ENCODE measurements around the gene LTBP2.
A peak's percentile ranks its signal among the peaks of the same experiment; 100 is the strongest.

The LTBP2 gene

GRCh38 chr14:74550071-74550470, 62.0 kb downstream of the LTBP2 start:
- TF ChIP-seq, protein P1, sequence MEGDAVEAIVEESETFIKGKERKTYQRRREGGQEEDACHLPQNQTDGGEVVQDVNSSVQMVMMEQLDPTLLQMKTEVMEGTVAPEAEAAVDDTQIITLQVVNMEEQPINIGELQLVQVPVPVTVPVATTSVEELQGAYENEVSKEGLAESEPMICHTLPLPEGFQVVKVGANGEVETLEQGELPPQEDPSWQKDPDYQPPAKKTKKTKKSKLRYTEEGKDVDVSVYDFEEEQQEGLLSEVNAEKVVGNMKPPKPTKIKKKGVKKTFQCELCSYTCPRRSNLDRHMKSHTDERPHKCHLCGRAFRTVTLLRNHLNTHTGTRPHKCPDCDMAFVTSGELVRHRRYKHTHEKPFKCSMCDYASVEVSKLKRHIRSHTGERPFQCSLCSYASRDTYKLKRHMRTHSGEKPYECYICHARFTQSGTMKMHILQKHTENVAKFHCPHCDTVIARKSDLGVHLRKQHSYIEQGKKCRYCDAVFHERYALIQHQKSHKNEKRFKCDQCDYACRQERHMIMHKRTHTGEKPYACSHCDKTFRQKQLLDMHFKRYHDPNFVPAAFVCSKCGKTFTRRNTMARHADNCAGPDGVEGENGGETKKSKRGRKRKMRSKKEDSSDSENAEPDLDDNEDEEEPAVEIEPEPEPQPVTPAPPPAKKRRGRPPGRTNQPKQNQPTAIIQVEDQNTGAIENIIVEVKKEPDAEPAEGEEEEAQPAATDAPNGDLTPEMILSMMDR (IDR thresholded peaks at IDR 0.05; ENCODE audit: low read depth, low read length) = no peak
- no peaks in the 10 kb centered on the region for H3K9me3 ChIP-seq (ENCODE audit: severe bottlenecking)
- H3K36me3 ChIP-seq = no peaks in the 10 kb centered on the region
- H3K4me3 ChIP-seq (ENCODE audit: low read depth, low read length) = no peak overlapping the region
- no peak overlapping the region for H3K27ac ChIP-seq
- H3K27me3 ChIP-seq (ENCODE audit: insufficient read depth, low read depth, severe bottlenecking) = no peaks in the 10 kb centered on the region
- DNase-seq = no peak

DNA sequence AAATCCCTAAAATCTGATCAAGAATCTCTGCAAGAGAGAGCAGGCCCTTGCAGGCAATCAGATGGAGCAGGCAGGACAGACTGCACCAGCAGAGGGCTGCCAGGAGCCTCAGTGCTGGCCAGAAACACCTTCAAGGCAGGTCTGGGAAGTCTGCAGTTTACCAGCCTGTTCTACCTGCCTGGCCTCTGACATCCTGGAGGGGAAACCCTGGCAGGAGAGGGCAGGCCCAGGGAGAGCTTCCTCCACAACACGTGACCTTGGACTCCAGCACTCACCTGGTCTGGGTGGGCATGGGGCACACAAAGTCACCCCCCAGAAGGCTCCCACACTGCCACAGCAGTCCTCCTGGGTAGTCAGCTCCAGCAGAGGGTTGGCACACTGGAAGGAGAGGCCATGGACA, 62.4 kb downstream of the LTBP2 start:
- Histone ChIP-seq H3K4me3 (ENCODE audit: low read depth, low read length) (no peak overlapping the region), H3K9me3 (ENCODE audit: severe bottlenecking) (no peaks in the 10 kb centered on the region)

GRCh38 chr14:74548881-74549280, 63.2 kb downstream of the LTBP2 start:
- Histone ChIP-seq H3K9me3 (ENCODE audit: severe bottlenecking) (no peaks in the 10 kb centered on the region), H3K27ac (no peak overlapping the region), H3K27me3 (ENCODE audit: insufficient read depth, low read depth, severe bottlenecking) (no peaks in the 10 kb centered on the region), H3K4me3 (ENCODE audit: low read depth, low read length) (no peak overlapping the region), H3K36me3 (no peaks in the 10 kb centered on the region)
- TF ChIP-seq, protein P1 (IDR thresholded peaks at IDR 0.05; ENCODE audit: low read depth, low read length) = no peak
- no peak for DNase-seq

More for the DNA sequence above, 62.4 kb downstream of the LTBP2 start:
- peak; percentile 56 for DNase-seq
- no peaks in the 10 kb centered on the region for H3K36me3 ChIP-seq
- TF ChIP-seq, protein P1 (IDR thresholded peaks at IDR 0.05; ENCODE audit: low read depth, low read length) = peak; percentile 80
- H3K27me3 ChIP-seq (ENCODE audit: insufficient read depth, low read depth, severe bottlenecking) = no peaks in the 10 kb centered on the region
- no peak overlapping the region for H3K27ac ChIP-seq

GRCh38 chr14:74547331-74547927, 64.6 kb downstream of the LTBP2 start:
- no peak overlapping the region for H3K4me3 ChIP-seq (ENCODE audit: low read depth, low read length)

GRCh38 chr14:74546416-74546815, 65.6 kb downstream of the LTBP2 start:
- TF ChIP-seq, protein P1 (IDR thresholded peaks at IDR 0.05; ENCODE audit: low read depth, low read length) = no peak
- no peak overlapping the region for H3K4me3 ChIP-seq (ENCODE audit: low read depth, low read length)

More at GRCh38 chr14:74547331-74547927, 64.6 kb downstream of the LTBP2 start:
- DNase-seq = no peak
- TF ChIP-seq, protein P1 (IDR thresholded peaks at IDR 0.05; ENCODE audit: low read depth, low read length) = no peak
- H3K27me3 ChIP-seq (ENCODE audit: insufficient read depth, low read depth, severe bottlenecking) = no peaks in the 10 kb centered on the region
- no peaks in the 10 kb centered on the region for H3K9me3 ChIP-seq (ENCODE audit: severe bottlenecking)
- no peaks in the 10 kb centered on the region for H3K36me3 ChIP-seq
- no peak overlapping the region for H3K27ac ChIP-seq

DNA sequence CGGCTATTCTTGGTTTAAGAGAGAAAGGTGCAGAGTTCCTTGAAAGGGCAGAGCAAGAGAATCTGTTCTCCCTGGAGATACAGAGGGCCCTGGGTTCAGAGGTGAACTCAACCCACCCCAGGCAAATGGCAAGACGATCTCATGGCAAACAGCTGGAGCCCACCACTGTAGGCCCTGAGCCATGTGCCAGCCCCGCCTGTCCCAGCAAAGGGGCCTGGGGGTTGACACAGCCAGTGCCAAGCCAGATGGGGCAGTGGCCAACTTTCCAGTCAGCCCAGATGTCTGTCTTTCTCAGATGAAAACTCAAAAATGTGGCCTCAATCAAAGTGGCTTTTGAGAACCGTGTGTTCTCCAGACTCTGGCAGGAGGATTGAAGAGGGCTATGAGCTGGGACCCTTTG, 66.7 kb downstream of the LTBP2 start:
- TF ChIP-seq, protein P1 (IDR thresholded peaks at IDR 0.05; ENCODE audit: low read depth, low read length) = no peak
- DNase-seq = no peak
- no peaks in the 10 kb centered on the region for H3K36me3 ChIP-seq
- H3K9me3 ChIP-seq (ENCODE audit: severe bottlenecking) = no peaks in the 10 kb centered on the region
- no peaks in the 10 kb centered on the region for H3K27me3 ChIP-seq (ENCODE audit: insufficient read depth, low read depth, severe bottlenecking)
- no peak overlapping the region for H3K27ac ChIP-seq
- no peak overlapping the region for H3K4me3 ChIP-seq (ENCODE audit: low read depth, low read length)

More at GRCh38 chr14:74546416-74546815, 65.6 kb downstream of the LTBP2 start:
- H3K36me3 ChIP-seq = no peaks in the 10 kb centered on the region
- H3K27me3 ChIP-seq (ENCODE audit: insufficient read depth, low read depth, severe bottlenecking) = no peaks in the 10 kb centered on the region
- H3K27ac ChIP-seq = no peak overlapping the region
- no peaks in the 10 kb centered on the region for H3K9me3 ChIP-seq (ENCODE audit: severe bottlenecking)
- no peak for DNase-seq

Measured in WERI-Rb-1 (cell line).